Karpas-422 (cell line): Measurements from ENCODE around the gene PRSS21. TPM values are rescaled to one million over a fixed set of nuclear protein-coding genes. Genes with fewer than 3 reads are reported as not detected.

Experiments
- DNase-seq: peaks from one replicate; pipeline ENCODE4 v3.0.0-alpha.2; 2015
- H2AFZ ChIP-seq: fragments of 200-600 bp; sonication (generic); 2 replicates; pipeline ENCODE4 v1.6.1; 2014; ENCODE audit warnings: antibody characterized with exemption, low read length, mixed read lengths
- H3K27ac ChIP-seq: fragments of 200-600 bp; sonication (generic); 2 replicates; pipeline ENCODE4 v1.5.1; 2014; ENCODE audit warnings: mild to moderate bottlenecking, low read length, moderate library complexity
- H3K27me3 ChIP-seq: fragments of 200-600 bp; sonication (generic); 2 replicates; pipeline ENCODE4 v1.6.1; 2014; ENCODE audit warnings: low read length, mixed read lengths
- H3K36me3 ChIP-seq: fragments of 200-600 bp; sonication (generic); 2 replicates; pipeline ENCODE4 v1.6.1; 2014; ENCODE audit warnings: low read length, mixed read lengths; ENCODE audit not compliant: insufficient read depth
- H3K4me1 ChIP-seq: fragments of 200-600 bp; sonication (generic); 2 replicates; pipeline ENCODE4 v1.6.1; 2014; ENCODE audit warnings: mild to moderate bottlenecking, low read length, mixed read lengths
- H3K4me2 ChIP-seq: fragments of 200-600 bp; sonication (generic); 2 replicates; pipeline ENCODE4 v1.6.1; 2014; ENCODE audit warnings: low read length, low read depth, mild to moderate bottlenecking; ENCODE audit not compliant: poor library complexity, severe bottlenecking
- H3K4me3 ChIP-seq: fragments of 200-600 bp; sonication (generic); 2 replicates; pipeline ENCODE4 v1.5.1; 2014; ENCODE audit warnings: mild to moderate bottlenecking, antibody characterized with exemption, low read length, mixed read lengths
- H3K79me2 ChIP-seq: fragments of 200-600 bp; sonication (generic); 2 replicates; pipeline ENCODE4 v1.6.1; 2014; ENCODE audit warnings: mild to moderate bottlenecking, low read length, mixed read lengths
- H3K9ac ChIP-seq: fragments of 200-600 bp; sonication (generic); 2 replicates; pipeline ENCODE4 v1.6.0; 2014; ENCODE audit warnings: low read length
- H3K9me2 ChIP-seq: fragments of 200-600 bp; sonication (generic), shearing (Covaris generic); replicated peaks from 2 replicates; pipeline ENCODE4 v1.6.0; 2014; ENCODE audit warnings: mild to moderate bottlenecking, low read length, moderate library complexity; ENCODE audit not compliant: insufficient read depth
- H3K9me3 ChIP-seq: fragments of 300-700, 200-600 bp; sonication (generic); 2 replicates; pipeline ENCODE4 v1.6.1; 2014; ENCODE audit warnings: low read length, mixed read lengths
- H4K20me1 ChIP-seq: fragments of 200-600 bp; sonication (generic); 2 replicates; pipeline ENCODE4 v1.6.1; 2014; ENCODE audit warnings: mild to moderate bottlenecking, antibody characterized with exemption, low read length, low read depth; ENCODE audit not compliant: insufficient read depth
- total RNA-seq: library from RNA; depleted of rRNA; stranded (reverse); fragments of >200 nt; shearing (Covaris generic); gene quantifications from 2 replicates; pipeline ENCODE4 v1.2.3, GENCODE V29; 2014; ENCODE audit warnings: low replicate concordance; rRNA removed

PRSS21 gene
- not detected in 2 replicates for total RNA-seq

DNA sequence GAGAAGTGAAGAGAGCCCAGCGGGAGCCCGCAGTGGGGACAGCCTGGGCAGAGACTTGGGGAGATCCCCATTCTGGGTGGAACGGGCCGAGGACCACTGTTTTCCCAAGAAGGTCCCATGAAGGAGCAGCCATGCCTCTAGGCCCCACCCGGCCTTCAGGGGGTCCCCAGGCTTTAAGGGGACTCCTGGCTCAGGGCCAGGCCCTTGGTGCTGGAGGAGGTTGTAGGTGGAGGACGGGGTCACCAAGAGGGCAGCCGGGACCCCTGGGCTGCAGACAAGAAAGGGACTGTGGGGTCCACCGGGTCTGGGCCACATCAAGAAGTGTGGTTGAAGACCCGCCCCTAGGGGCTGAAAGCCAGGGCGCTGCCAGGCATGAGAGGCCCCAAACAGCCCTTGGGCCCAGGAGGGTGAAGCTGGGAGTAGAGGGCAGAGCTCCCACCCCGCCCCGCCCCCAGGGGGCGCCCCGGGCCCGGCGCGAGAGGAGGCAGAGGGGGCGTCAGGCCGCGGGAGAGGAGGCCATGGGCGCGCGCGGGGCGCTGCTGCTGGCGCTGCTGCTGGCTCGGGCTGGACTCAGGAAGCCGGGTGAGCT lies at the start of gene PRSS21:
PRSS21 (plus strand) TSS at position 487 of the 589 bp plus-strand sequence; CDS start at position 519, 32 bp downstream.
- Histone ChIP-seq H3K27me3 (no peaks in the 10 kb centered on the region), H3K9me2 (no peaks in the 10 kb centered on the region), H3K79me2 (no peaks in the 10 kb centered on the region), H3K9me3 (no peaks in the 10 kb centered on the region), H4K20me1 (no peaks in the 10 kb centered on the region), H3K4me2 (no peak within 1 kb of the TSS), H3K9ac (no peak within 1 kb of the TSS), H3K27ac (no peak within 1 kb of the TSS), H2AFZ (no peak within 1 kb of the TSS), H3K36me3 (no peaks in the 10 kb centered on the region), H3K4me3 (no peak within 1 kb of the TSS), H3K4me1 (no peaks in the 10 kb centered on the region)
- no peak for DNase-seq

DNA sequence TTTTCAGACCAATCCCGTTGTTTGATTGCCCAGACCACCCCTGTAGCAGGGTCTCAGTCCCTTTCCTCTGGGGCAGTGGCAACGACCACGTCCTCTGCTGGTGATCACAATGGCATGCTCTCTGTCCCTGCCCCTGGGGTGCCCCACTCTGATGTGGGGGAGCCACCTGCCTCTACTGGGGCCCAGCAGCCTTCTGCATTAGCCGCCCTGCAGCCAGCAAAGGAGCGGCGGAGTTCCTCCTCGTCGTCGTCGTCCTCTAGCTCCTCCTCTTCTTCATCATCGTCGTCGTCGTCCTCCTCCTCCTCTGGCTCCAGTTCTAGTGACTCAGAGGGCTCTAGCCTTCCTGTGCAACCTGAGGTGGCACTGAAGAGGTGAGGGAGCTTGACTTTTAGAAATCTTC lies 49.1 kb upstream of the PRSS21 start:
- Histone ChIP-seq H3K9ac (no peak overlapping the region), H3K4me2 (no peak overlapping the region), H3K4me3 (no peak overlapping the region), H3K79me2 (peaks cover 24% of the 10 kb centered on the region), H3K36me3 (peaks cover 66% of the 10 kb centered on the region), H2AFZ (no peak overlapping the region), H3K9me2 (no peaks in the 10 kb centered on the region), H3K27me3 (no peaks in the 10 kb centered on the region), H3K9me3 (no peaks in the 10 kb centered on the region), H3K4me1 (peaks cover 3% of the 10 kb centered on the region; the same call in 1 of the 2 replicates), H4K20me1 (peaks cover 61% of the 10 kb centered on the region), H3K27ac (no peak overlapping the region)
- no peak for DNase-seq

DNA sequence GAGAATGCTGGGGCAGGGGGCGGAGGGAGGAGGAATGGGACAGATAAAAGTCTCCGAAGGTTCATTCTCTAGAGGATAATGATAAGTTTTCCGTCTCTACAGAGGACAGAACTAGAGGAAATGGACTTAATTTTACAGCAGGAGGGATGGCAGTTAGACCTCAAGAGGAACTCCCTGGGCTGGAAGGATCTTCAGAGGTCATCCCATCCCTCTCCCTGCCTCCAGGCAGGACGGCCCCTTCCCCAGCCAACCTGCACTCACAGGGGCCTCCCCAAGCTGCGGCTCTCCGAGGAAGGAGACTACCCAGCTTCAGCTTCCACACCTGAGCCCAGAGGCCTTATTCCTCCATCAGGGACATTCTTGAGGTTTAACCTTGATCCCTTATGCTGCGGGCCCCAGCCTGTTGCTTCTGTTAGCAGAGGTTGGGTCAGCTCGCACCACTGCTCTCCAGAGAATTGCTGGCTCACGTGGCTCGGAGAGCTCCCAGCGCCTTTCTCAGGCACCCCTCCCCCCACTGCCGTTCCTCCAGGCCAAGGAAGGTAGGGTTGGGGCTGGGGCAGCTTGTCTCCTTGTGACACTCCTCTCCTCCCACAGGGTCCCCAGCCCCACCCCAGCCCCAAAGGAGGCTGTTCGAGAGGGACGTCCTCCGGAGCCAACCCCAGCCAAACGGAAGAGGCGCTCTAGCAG lies 48.5 kb upstream of the PRSS21 start:
- Histone ChIP-seq H3K9ac (no peak overlapping the region), H3K9me3 (no peaks in the 10 kb centered on the region), H3K4me1 (peaks cover 3% of the 10 kb centered on the region; the same call in 1 of the 2 replicates), H2AFZ (no peak overlapping the region), H3K27ac (no peak overlapping the region), H3K4me3 (no peak overlapping the region), H3K36me3 (peaks cover 59% of the 10 kb centered on the region), H3K79me2 (peaks cover 18% of the 10 kb centered on the region), H3K27me3 (no peaks in the 10 kb centered on the region), H3K9me2 (no peaks in the 10 kb centered on the region), H4K20me1 (peaks cover 55% of the 10 kb centered on the region), H3K4me2 (no peak overlapping the region)
- no peak for DNase-seq

DNA sequence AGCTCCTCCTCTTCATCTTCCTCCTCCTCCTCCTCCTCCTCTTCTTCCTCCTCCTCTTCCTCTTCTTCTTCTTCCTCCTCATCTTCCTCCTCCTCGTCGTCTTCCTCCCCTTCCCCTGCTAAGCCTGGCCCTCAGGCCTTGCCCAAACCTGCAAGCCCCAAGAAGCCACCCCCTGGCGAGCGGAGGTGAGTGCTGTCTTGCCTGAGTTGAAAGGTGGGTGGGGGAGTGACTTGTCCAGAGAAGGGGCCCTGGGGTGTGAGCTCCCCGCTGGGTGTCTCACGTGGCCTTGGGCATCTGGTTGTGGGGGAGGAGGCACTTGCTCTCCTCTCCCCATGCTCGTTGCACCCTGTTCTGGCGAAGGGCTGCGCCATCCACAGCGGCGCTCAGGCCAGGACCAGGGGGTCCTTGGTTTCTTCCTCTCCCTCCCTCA lies 47.9 kb upstream of the PRSS21 start:
- DNase-seq: no peak
- Histone ChIP-seq H4K20me1 (peaks cover 49% of the 10 kb centered on the region), H3K27ac (no peak overlapping the region), H3K9ac (no peak overlapping the region), H3K4me3 (no peak overlapping the region), H3K27me3 (no peaks in the 10 kb centered on the region), H3K79me2 (peaks cover 12% of the 10 kb centered on the region), H3K36me3 (peaks cover 54% of the 10 kb centered on the region), H2AFZ (no peak overlapping the region), H3K9me2 (no peaks in the 10 kb centered on the region), H3K9me3 (no peaks in the 10 kb centered on the region), H3K4me2 (no peak overlapping the region), H3K4me1 (peaks cover 3% of the 10 kb centered on the region; the same call in 1 of the 2 replicates)

GRCh38 chr16:2769675-2770056 lies 47.4 kb upstream of the PRSS21 start:
- Histone ChIP-seq H3K4me1 (peaks cover 4% of the 10 kb centered on the region; the same call in 1 of the 2 replicates), H3K27me3 (no peaks in the 10 kb centered on the region), H3K4me3 (no peak overlapping the region), H3K36me3 (peaks cover 48% of the 10 kb centered on the region; the same call in 1 of the 2 replicates), H3K79me2 (peaks cover 6% of the 10 kb centered on the region; the same call in 1 of the 2 replicates), H2AFZ (no peak overlapping the region), H4K20me1 (peaks cover 44% of the 10 kb centered on the region), H3K9ac (no peak overlapping the region), H3K27ac (no peak overlapping the region), H3K9me3 (no peaks in the 10 kb centered on the region), H3K4me2 (no peak overlapping the region), H3K9me2 (no peaks in the 10 kb centered on the region)
- no peak for DNase-seq

GRCh38 chr16:2770057-2770951 lies 46.7 kb upstream of the PRSS21 start:
- Histone ChIP-seq H3K9me3 (no peaks in the 10 kb centered on the region), H3K4me1 (peaks cover 10% of the 10 kb centered on the region), H3K36me3 (peaks cover 42% of the 10 kb centered on the region; the same call in 1 of the 2 replicates), H3K79me2 (peaks cover 8% of the 10 kb centered on the region), H3K4me3 (no peak overlapping the region), H2AFZ (no peak overlapping the region), H3K27me3 (no peaks in the 10 kb centered on the region), H4K20me1 (peaks cover 37% of the 10 kb centered on the region), H3K9ac (no peak overlapping the region), H3K27ac (no peak overlapping the region), H3K4me2 (no peak overlapping the region), H3K9me2 (no peaks in the 10 kb centered on the region)
- peak; percentile 80 for DNase-seq

- peaks cover 29% of the 10 kb centered on the region for H4K20me1 ChIP-seq
- H3K9me3 ChIP-seq: no peaks in the 10 kb centered on the region
- no peak overlapping the region for H3K4me2 ChIP-seq
- no peak overlapping the region for H2AFZ ChIP-seq
- H3K79me2 ChIP-seq: peaks cover 19% of the 10 kb centered on the region
- no peaks in the 10 kb centered on the region for H3K27me3 ChIP-seq
- peaks cover 36% of the 10 kb centered on the region; the same call in 1 of the 2 replicates for H3K36me3 ChIP-seq
- DNase-seq: no peak
- no peak overlapping the region for H3K9ac ChIP-seq
- no peaks in the 10 kb centered on the region for H3K9me2 ChIP-seq
- H3K27ac ChIP-seq: no peak overlapping the region
- peaks cover 19% of the 10 kb centered on the region for H3K4me1 ChIP-seq
- no peak overlapping the region for H3K4me3 ChIP-seq
These were observed 45.3 kb upstream of the PRSS21 start for GRCh38 chr16:2771496-2772402.
